HG03460 (cell line): Measurements from ENCODE around the gene CLDN11.

Source experiments
- ATAC-seq: cut with Tn5 transposase; IDR thresholded peaks from one replicate; pipeline ENCODE4 v1.9.1; 2021; ENCODE audit not compliant: unreplicated experiment

Gene CLDN11

DNA sequence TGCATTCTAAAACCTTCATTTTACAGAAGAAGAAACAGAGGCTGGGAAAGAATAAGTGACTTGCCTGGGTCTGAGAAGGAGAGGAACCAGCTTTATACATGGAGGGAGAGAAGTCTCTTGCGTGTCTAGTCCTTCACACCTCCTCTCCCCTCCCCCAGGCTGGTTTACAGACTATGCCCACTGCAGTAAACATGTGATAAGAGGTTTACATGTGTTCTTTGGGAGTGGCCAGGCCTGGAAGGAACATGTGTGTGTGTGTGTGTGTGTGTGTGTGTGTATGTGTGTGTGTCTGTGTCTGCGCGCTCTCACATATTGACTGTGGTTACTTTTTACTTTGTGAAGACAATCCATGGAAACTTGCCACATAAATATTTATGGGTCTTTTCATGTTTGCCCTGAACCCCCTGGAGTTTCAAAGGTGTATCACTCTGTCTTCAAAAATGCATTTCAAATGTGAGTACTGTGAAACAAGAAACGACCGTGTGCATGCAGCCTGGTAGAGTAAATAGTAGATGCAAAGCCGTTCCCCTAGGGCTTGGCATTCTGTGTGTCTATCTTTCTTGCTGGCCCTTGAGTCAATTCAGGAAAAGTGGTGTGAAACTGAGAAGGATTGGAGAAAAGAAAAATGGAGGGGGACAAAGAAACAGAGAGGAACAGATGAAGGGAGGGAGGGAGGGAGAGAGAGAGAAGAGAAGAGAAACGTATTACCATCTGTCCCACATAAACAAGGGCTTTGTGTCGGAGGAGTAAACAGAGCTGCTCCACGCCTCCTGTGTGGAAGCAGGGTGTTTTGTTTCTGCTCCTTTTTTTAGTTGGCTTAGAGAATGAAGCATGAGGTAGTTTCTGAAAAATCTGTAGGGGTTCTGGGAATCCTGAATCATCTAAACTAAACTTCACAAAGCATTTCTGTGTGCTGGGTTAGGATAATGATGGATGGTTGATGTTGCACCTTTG, 51.7 kb downstream of the CLDN11 start:
- ATAC-seq = no peak

DNA sequence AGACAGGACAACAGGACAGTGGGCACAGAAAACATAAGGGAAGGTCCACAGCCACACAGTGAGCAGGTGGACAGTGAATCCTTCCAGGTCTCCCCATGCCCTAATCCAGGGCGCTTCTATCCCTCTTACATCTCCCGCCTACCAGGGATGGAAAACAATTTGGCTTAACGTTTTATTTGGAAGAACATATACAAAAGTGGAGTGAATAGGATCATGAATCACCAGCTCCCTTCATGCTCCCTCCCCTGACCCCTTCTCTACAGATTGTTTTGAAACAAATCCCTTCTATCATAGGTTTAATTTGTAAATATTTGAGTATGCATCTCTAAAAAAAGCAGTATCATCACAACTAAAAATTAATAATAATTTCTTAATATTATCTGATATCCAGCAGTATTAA, 52.5 kb downstream of the CLDN11 start:
- no peak for ATAC-seq

DNA sequence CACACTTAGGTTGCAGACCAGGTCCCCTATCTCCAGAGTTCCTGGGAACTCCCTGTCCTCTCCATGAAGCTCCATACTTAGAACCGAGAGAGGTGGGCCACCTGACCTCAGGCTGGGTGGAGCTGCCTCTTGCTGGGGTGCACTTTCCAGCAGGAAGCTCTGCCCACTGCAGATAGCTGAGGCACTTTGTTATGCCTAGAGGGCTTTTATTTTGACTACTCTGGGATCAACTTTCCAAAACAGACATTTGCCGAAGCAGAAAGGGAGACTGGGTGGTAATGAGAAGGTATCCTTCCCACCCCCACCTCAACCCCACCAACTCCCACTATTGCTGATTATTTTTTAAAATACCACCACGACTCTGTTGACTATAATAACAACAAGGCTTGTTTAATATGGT, 54.7 kb downstream of the CLDN11 start:
- ATAC-seq = no peak

DNA sequence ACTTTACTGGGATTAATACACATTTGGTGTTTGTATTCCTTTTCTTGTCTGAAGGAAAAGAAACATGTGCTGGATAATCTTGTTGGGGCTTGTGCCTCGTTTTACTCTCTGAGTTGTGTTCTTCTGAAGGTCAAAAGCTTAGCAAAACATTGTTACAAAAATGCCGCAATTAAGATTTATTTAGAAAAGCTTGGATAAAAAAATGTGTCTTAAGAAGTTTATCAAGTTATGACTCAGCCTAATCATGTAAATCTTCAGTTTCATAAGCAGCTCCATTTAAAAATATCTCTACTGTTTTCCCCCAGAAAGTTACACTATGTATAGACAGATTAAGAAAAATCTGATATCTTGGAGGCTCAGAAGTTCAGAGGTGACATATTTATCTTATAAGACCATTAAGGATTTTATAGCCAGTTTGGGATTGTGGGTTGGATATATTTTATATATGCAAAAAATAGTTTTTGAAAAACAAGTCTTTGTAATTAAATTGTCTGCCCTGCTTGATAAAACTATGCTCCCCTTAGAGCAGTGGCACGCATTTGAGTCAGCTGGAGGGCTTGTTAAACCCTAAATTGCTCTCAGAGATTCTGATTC, 56.5 kb downstream of the CLDN11 start:
- no peak for ATAC-seq

DNA sequence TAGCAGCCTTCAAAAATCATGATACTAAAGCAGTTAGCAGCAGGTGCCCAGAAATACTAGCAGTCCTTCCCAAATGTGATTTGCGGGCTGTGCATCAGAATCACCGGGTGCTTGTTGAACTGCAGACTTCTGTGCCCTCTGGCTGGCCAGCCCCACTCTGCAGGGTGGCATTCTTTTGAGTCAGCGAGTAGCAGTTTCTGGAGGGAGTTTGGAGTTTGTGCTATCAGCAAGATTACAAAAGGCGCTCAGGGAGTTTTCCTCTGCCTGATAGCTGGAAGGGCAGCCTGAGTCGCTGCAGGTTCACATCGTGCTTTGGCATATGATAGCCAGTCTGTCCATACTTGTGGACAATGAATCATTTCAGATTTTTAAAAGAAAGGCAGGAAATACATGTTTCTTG, 57.6 kb downstream of the CLDN11 start:
- no peak for ATAC-seq

DNA sequence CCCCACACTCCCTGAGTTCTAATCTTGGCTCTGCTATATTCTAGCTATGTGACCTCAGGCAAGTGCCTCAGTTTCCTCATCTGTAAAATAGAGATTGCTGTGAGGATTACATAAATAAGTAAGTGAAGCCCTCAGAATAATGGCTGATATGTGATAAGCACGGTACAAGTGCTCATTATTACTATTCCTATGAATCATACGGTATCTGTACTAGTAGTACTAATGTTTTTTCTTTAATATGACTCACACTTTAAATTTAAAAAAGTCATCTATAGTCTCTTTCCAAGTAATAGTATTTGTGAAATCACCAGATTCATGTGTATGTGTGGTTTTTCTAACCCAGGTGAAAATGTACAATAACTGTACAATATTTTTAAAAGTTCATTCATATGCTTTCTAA, 58.7 kb downstream of the CLDN11 start:
- no peak for ATAC-seq

DNA sequence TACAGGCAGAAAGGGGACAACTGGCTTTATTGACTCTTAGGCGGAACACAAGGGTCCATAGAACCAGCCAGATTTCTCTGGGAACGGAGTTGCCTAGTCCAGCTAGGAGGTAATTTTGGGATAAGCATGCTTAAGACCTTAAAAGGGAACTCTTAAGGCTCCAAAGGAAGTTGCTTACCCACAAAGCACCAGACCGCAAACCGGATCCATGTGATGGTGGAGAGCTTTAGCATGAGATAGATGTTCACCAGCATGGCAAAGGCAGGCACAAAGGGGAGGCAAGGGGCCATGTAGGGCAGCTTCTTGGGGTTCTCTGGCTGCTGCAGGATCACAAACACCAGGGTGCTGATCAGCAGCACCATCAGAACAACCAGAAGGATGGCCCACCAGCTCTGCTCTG, 61.4 kb downstream of the CLDN11 start:
- no peak for ATAC-seq

DNA sequence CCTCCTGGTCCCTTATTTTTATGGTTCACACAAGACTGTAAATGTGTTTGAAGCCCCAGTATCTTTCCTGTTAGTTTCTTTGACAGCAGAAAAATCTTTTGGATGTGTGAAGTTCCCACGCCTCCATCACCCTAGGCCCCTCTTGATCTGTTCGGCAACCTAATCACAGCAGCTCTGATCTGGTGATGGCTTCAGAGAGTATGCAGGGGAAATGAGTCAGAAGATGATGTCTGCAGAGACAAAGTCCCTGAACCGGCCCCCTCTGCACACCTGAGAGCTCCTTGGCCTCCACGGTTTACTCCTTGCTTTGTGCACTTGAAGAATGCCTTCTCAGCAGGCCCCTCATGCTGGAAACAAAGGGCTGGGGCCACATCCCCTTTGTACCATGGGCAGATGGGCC, 63.5 kb downstream of the CLDN11 start:
- no peak for ATAC-seq

DNA sequence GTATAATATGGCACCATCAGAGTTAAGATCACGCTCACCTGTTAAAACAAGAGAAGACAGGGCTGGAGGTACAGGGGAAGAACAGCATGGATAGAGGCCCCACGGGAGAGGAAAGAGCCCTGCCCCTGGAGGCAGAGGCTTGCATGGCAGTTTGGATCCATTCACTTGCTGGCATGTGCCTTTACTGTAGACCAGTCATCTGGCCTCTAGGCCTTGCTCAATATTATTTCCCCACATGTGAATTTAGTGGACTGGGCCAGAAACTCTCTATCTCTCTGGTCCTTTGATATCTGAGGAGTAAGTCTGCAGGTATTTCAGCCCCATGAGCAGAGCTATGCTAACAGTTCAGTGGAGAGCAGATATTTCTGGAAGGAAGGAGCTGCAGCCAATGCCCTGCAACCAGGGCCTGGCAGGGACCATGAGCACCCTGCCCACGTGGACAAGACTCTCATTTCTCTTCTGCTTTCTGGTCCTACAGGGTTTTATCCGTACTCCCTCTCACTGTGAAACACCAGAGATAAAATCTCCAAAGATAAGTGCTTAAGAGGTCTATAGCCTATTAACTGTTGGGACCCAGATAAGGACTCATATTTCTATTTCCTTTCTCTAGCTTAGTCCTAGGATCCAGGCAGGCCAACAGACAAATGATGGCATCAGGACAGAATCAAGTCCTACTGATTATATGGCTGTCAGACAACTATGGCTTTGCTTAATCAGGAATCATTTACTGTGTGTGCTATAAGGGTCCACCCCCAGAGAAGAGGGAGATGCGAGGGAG, 65.0 kb downstream of the CLDN11 start:
- ATAC-seq = no peak
